Measurements from ENCODE around the gene STK32B.

Gene STK32B

DNA sequence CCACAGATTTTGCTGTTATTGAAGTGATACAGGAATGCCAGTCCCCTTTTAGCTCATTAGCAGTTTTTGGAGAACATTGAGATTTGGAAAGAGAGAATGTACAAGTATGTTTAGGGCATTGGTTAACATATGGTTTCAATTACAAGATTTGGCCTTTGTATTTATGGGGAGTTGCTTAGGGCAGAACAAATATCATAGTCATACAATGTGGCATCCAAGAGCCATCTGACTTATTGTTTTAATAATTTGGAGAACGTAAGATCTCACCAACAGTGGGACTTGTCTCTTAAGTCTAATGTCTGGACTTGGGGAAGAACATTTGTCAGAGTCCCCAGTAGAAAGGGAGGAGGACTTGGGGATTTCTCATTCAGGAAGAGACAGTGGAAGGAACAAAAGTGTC lies 166.1 kb downstream of the STK32B start:
- TF ChIP-seq, protein P1, sequence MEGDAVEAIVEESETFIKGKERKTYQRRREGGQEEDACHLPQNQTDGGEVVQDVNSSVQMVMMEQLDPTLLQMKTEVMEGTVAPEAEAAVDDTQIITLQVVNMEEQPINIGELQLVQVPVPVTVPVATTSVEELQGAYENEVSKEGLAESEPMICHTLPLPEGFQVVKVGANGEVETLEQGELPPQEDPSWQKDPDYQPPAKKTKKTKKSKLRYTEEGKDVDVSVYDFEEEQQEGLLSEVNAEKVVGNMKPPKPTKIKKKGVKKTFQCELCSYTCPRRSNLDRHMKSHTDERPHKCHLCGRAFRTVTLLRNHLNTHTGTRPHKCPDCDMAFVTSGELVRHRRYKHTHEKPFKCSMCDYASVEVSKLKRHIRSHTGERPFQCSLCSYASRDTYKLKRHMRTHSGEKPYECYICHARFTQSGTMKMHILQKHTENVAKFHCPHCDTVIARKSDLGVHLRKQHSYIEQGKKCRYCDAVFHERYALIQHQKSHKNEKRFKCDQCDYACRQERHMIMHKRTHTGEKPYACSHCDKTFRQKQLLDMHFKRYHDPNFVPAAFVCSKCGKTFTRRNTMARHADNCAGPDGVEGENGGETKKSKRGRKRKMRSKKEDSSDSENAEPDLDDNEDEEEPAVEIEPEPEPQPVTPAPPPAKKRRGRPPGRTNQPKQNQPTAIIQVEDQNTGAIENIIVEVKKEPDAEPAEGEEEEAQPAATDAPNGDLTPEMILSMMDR (conservative IDR thresholded peaks at IDR 0.05; ENCODE audit: low read depth, low read length), result no peak
- H3K4me3 ChIP-seq (ENCODE audit: low read depth, low read length), result no peak overlapping the region
- DNase-seq (ENCODE audit: low read depth), result no peak

DNA sequence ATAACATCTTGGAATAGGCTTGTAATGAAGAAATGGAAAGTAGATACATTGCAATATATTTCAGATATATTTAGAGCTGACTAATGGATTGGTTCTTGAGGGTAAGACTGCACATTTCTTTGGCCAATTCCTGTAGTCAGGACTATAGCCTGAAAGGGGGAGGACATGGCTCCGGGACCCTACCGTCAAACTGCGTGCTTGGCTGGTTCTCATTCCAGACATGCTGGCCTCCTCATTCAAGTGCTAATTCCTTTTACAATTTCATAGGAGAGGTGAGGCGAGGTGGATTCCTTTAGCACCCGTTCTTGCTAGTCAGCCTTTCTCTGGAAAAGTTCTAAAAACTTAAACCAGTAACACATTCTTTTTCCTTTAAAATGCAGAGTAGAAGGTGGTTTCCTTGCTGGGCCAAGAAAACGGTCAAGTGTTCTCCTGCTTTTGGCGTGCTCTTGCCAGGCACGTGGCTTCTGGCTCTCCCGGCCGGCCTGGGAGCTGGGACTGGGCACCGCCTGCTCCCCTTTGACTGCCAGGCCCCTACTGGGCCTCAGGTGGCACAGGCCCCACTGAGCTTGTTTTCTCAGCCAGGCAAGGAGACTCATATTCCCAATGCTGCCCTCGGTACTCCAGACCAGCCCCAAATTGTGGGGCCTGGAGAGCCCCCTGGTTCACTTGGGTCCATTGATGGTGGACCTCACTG lies 167.2 kb downstream of the STK32B start:
- no peak for DNase-seq (ENCODE audit: low read depth)
- no peak overlapping the region for H3K4me3 ChIP-seq (ENCODE audit: low read depth, low read length)
- TF ChIP-seq, protein P1 (conservative IDR thresholded peaks at IDR 0.05; ENCODE audit: low read depth, low read length), result no peak

DNA sequence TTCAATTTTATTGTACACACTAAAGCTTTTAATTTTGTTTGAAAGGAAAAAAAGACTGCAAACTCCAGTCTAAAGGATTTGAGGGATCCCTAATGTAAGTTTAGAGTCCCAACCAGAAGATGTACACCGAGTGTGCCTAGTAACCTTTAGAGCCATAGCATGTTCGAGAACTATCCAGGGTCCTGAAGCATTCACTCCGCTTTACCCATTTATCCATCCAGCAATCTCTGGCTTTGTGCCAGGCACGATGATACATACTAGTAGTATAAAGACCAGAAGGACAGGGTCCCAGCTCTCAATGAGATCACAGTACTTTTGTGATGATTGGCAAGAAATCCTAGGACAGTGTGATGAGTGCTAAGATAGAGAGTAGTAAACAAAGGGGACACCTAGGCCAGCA lies 168.7 kb downstream of the STK32B start:
- no peak overlapping the region for H3K4me3 ChIP-seq (ENCODE audit: low read depth, low read length)
- peak; percentile 1 for DNase-seq (ENCODE audit: low read depth)
- TF ChIP-seq, protein P1 (conservative IDR thresholded peaks at IDR 0.05; ENCODE audit: low read depth, low read length), result no peak

DNA sequence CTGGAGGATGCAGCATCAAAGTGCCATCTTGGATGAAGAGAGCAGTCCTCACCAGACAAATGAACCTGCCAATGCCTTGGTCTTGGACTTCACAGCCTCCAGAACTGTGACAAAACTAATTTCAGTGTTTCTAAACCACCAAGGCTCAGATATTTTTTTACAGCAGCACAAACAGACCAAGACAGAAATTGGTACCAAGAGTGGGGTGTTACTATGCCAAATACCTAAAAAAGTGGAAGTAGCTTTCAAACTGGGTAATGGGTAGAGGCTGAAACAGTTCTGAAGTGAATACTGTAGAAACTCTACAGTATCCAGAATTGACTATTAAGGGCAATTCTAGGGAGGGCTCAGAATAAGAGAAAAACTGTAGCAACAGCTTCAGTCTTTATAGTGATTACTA lies 170.8 kb downstream of the STK32B start:
- no peak for DNase-seq (ENCODE audit: low read depth)
- TF ChIP-seq, protein P1 (conservative IDR thresholded peaks at IDR 0.05; ENCODE audit: low read depth, low read length), result no peak
- H3K4me3 ChIP-seq (ENCODE audit: low read depth, low read length), result no peak overlapping the region

DNA sequence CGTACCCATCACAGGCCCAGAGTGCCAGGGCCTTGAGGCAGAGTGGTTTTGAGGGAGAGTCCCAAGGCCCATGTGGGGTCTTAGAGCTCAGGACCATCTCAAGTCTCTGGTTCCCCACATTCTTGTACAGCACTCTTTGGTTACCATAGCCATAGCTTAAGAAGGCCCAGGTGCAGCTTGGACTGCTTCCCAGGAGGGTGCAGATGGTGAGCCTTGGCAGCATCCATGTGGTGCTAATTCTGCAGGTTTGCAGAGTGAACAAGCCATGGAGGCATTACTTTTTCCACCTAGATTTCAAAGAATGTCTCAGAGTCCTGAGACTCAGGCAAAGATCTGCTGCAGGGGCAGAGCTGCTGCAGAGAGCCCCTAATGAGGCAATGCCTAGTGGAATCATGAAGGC lies 171.7 kb downstream of the STK32B start:
- DNase-seq (ENCODE audit: low read depth), result no peak
- TF ChIP-seq, protein P1 (conservative IDR thresholded peaks at IDR 0.05; ENCODE audit: low read depth, low read length), result no peak
- no peak overlapping the region for H3K4me3 ChIP-seq (ENCODE audit: low read depth, low read length)

DNA sequence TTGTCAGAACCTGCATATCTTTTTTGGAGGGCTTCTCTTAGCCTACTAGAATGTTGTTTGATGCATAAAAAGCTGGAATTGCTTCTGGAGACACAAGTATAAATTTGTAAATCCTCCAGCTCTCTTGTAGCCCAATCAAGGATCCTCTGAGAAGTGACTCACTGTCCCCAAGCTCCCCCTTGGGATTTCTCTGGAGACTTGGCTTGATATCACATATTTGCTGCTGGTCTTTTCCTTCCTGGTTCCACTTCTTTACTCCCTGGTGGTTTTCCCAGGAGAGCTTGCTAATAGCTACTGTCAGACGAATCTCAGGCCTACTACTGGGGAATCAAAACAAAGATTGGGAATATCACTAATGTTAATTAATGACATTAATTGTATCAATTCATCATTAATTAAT lies 173.1 kb downstream of the STK32B start:
- TF ChIP-seq, protein P1 (conservative IDR thresholded peaks at IDR 0.05; ENCODE audit: low read depth, low read length), result no peak
- DNase-seq (ENCODE audit: low read depth), result no peak
- H3K4me3 ChIP-seq (ENCODE audit: low read depth, low read length), result no peak overlapping the region

DNA sequence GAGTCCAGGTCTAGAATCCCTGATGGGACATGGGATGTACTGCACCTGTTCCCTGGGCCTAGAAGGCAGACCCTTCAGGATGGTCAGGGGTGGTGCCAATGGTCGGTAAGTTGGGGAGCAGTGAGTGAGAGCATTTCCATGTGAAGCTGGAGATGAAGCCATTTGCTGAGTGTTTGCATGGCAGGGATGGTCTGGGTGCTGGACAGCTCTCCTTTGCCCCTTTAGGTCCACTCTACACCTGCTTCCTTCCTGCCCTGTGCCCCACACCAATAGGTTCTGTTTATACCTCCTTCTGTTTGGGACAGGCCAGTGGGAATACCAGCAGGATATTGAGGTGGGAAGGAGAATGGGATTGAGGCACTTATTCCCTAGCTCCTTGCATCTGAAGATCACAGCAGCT lies 181.3 kb downstream of the STK32B start:
- DNase-seq (ENCODE audit: low read depth), result no peak
- no peak overlapping the region for H3K4me3 ChIP-seq (ENCODE audit: low read depth, low read length)
- TF ChIP-seq, protein P1 (conservative IDR thresholded peaks at IDR 0.05; ENCODE audit: low read depth, low read length), result no peak
